NB4 (cell line): Measurements from ENCODE around the gene HCK.
A peak's percentile ranks its signal among the peaks of the same experiment; 100 is the strongest.

ENCODE experiments used
- DNase-seq: peaks from one replicate; pipeline ENCODE4 v3.0.0; 2010; ENCODE audit warnings: low read depth
- H3K4me3 ChIP-seq: one replicate; pipeline ENCODE4 v1.5.1; 2011; ENCODE audit warnings: mild to moderate bottlenecking, low read depth, low read length, moderate library complexity
- MYC ChIP-seq: IDR thresholded peaks from 2 replicates; pipeline ENCODE4 v1.6.1; 2011; ENCODE audit warnings: low read depth, low read length
- POLR2A ChIP-seq: IDR thresholded peaks from 2 replicates; pipeline ENCODE4 v1.6.1; 2011; ENCODE audit warnings: mild to moderate bottlenecking; ENCODE audit not compliant: insufficient read length; ENCODE audit errors: extremely low read depth
- TF ChIP-seq, protein P1 (sequence below): IDR thresholded peaks from one replicate; pipeline ENCODE4 v1.5.1; 2012; ENCODE audit warnings: low read depth, low read length
- TF ChIP-seq, protein P2 (sequence below): IDR thresholded peaks from 2 replicates; pipeline ENCODE4 v1.6.1; 2011; ENCODE audit warnings: low read depth, low read length

The HCK gene

DNA sequence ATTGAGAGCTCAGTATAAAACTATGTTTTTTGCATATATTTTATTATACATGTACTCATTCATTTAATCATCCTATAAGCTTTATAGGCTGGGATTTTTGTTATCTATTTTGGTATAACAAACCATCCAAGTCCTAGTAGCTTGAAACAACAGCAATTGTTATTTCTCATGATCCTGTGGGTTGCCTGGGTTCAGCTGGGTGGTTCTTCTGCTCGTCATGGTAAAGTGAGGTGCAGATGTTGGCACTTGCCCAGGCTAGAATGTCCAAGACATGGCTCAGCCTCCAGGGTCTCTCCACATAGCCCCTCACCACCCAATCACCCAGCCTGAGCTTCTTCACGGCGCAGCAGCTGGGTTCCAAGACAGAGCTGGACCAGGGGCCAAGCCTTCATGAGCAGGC lies 36.7 kb downstream of the HCK start:
- no peak for DNase-seq
- no peak overlapping the region for H3K4me3 ChIP-seq
- no peak for TF ChIP-seq MYC
- TF ChIP-seq, protein P1, sequence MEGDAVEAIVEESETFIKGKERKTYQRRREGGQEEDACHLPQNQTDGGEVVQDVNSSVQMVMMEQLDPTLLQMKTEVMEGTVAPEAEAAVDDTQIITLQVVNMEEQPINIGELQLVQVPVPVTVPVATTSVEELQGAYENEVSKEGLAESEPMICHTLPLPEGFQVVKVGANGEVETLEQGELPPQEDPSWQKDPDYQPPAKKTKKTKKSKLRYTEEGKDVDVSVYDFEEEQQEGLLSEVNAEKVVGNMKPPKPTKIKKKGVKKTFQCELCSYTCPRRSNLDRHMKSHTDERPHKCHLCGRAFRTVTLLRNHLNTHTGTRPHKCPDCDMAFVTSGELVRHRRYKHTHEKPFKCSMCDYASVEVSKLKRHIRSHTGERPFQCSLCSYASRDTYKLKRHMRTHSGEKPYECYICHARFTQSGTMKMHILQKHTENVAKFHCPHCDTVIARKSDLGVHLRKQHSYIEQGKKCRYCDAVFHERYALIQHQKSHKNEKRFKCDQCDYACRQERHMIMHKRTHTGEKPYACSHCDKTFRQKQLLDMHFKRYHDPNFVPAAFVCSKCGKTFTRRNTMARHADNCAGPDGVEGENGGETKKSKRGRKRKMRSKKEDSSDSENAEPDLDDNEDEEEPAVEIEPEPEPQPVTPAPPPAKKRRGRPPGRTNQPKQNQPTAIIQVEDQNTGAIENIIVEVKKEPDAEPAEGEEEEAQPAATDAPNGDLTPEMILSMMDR: no peak
- TF ChIP-seq, protein P2, sequence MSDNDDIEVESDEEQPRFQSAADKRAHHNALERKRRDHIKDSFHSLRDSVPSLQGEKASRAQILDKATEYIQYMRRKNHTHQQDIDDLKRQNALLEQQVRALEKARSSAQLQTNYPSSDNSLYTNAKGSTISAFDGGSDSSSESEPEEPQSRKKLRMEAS: no peak
- no peak for TF ChIP-seq POLR2A

DNA sequence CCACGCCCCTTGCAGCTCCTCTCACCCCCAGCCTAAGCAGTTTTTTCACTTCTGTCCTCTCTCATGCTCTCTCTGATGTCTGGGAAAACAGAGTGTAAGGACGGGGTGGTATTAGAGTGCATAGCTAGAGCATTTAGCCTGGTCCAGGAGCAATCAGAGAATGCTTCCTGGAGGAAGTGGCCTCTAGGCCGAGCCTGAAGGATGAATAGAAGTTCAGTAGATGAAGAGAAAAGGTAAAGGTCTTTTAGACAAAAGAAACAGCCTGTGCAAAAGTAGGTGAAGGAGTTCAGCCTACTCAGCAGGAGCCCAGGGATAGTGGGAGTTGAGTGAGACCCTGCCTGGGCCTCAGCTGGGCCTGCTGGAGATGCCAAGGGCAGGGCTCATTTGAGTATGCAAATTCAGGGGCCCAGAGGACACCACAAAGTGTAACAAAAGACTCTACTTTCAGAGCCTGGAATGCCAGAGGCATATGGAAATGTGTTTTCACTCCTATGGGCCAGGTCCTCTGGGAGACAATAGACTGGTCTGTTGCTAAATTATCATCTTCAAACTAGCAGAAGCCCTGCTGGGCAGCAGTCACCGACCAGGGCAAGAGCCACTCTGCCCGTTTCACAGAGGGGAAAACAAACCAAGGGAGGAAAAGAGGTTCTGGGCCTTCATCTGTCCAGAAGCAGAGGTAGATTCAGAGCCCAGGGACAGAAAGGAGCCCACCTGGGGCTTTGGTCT lies 37.8 kb downstream of the HCK start:
- no peak for DNase-seq
- TF ChIP-seq POLR2A (no peak), MYC (no peak)
- TF ChIP-seq, protein P2: no peak
- TF ChIP-seq, protein P1: no peak

DNA sequence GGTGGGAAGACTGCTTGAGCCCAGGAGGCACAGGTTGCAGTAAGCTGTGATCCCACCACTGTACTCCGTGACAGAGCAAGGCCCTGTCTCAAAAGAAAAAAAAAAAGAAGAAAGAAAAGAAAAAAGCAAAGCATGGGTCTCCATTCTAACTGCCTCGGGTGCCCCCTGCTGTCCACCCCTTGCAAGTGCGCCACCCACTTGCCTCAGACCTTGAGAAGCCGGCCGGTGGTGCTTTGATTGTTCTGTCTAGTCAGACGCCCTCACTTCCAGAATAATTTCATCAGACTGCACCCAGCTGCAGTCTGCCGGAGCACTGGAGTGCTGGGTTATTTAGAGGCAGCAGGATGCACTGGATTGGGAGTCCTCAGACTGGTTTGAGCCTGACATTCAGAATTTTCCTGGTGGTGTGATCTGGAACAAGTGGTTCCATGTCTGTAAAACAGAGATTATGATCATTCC lies 39.9 kb downstream of the HCK start:
- no peak overlapping the region for H3K4me3 ChIP-seq
- TF ChIP-seq POLR2A (no peak), MYC (peak; percentile 53; the same call in 1 of the 2 replicates)
- TF ChIP-seq, protein P1: peak; percentile 97
- TF ChIP-seq, protein P2: peak; percentile 66
- peak; percentile 85 for DNase-seq

More for the DNA sequence above, 37.8 kb downstream of the HCK start:
- no peak overlapping the region for H3K4me3 ChIP-seq

DNA sequence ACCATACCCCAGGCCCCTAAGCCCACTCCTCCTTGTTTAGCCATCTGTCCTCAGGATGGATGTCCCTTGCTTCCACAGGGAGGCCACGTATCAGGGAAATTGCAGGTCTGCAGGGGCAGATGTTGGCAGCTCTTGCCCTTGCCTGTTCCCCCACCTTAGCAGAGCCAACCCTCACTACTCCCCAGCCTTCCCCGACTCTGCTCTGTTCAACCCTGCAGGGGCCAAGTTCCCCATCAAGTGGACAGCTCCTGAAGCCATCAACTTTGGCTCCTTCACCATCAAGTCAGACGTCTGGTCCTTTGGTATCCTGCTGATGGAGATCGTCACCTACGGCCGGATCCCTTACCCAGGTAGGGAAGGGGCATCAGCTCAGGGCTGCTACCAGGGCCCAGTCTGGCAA lies 46.7 kb downstream of the HCK start:
- DNase-seq: no peak

DNA sequence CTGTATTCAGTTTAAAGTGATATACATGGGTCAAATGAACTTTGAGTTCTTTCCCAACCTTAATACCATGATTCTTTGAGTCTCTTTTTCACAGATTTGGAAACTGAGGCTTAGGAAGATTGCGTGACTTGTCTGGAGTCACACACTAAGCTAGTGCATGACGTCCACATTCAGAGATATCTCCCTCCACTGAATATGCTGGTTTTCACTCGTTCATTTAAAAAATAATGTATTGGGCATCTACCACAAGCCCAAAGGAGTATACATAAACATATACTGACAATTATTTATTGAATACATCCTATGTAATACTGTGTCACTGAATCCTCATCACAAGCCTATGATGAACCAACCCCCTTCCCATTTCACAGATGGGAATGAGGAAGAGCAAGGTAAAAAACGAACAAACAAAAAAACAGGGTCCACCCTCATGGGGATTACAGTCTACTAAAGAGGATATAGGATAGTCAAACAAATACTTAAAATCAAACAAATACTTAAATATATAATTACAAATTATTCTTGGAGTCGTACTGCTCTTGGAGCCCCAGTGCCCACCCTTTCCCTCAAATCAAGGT lies 56.9 kb downstream of the HCK start:
- no peak for DNase-seq
- peak overlapping the region; percentile 97 for H3K4me3 ChIP-seq
- TF ChIP-seq, protein P1: no peak
- TF ChIP-seq POLR2A (no peak), MYC (no peak)
- TF ChIP-seq, protein P2: no peak

More for the DNA sequence above, 46.7 kb downstream of the HCK start:
- H3K4me3 ChIP-seq: no peak overlapping the region
- TF ChIP-seq, protein P2: no peak
- TF ChIP-seq, protein P1: no peak
- no peak for TF ChIP-seq POLR2A
- TF ChIP-seq MYC: no peak
